ENCODE measurements around the gene CGA. TPM values are rescaled to one million over a fixed set of nuclear protein-coding genes. Genes with fewer than 3 reads are reported as not detected.

CGA gene
- total RNA-seq, 6 experiments from 2014 or later = 0.78 to 1.5 (median 1.1) TPM

DNA sequence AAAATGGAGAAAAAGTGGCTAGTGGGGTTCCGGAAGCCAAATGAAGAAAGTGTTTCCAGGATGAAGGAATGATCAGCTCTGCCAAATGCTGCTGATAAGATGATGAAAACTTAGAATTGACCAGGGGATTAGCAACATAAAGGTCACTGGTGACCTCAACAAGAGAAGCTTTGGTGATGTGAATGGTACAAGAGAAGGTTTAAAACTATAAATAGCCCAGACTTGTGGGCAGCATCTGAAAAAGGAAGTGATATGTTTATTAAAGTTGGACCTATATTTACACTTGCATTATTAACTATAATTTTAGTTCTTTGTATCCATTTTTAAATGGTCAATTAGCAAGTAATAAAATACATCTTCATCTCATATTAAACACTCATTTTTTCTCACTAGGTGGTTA, 45.1 kb downstream of the CGA start:
- no peak for DNase-seq
- Mint-ChIP-seq H3K36me3 (ENCODE audit: low read depth) (no peaks in the 10 kb centered on the region), H3K4me3 (no peak overlapping the region), H3K27me3 (ENCODE audit: insufficient read depth) (peaks cover 4% of the 10 kb centered on the region), H3K9me3 (no peaks in the 10 kb centered on the region), H3K4me1 (ENCODE audit: low read depth) (no peaks in the 10 kb centered on the region), H3K27ac (no peak overlapping the region)
- TF ChIP-seq, protein P1, sequence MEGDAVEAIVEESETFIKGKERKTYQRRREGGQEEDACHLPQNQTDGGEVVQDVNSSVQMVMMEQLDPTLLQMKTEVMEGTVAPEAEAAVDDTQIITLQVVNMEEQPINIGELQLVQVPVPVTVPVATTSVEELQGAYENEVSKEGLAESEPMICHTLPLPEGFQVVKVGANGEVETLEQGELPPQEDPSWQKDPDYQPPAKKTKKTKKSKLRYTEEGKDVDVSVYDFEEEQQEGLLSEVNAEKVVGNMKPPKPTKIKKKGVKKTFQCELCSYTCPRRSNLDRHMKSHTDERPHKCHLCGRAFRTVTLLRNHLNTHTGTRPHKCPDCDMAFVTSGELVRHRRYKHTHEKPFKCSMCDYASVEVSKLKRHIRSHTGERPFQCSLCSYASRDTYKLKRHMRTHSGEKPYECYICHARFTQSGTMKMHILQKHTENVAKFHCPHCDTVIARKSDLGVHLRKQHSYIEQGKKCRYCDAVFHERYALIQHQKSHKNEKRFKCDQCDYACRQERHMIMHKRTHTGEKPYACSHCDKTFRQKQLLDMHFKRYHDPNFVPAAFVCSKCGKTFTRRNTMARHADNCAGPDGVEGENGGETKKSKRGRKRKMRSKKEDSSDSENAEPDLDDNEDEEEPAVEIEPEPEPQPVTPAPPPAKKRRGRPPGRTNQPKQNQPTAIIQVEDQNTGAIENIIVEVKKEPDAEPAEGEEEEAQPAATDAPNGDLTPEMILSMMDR (IDR thresholded peaks at IDR 0.05) = no peak

GRCh38 chr6:87045521-87046075, 49.3 kb downstream of the CGA start:
- Mint-ChIP-seq H3K36me3 (ENCODE audit: low read depth) (no peaks in the 10 kb centered on the region), H3K9me3 (no peaks in the 10 kb centered on the region), H3K4me3 (no peak overlapping the region), H3K27me3 (ENCODE audit: insufficient read depth) (peaks cover 8% of the 10 kb centered on the region), H3K4me1 (ENCODE audit: low read depth) (no peaks in the 10 kb centered on the region), H3K27ac (no peak overlapping the region)
- TF ChIP-seq, protein P1 (IDR thresholded peaks at IDR 0.05) = no peak
- DNase-seq = no peak

DNA sequence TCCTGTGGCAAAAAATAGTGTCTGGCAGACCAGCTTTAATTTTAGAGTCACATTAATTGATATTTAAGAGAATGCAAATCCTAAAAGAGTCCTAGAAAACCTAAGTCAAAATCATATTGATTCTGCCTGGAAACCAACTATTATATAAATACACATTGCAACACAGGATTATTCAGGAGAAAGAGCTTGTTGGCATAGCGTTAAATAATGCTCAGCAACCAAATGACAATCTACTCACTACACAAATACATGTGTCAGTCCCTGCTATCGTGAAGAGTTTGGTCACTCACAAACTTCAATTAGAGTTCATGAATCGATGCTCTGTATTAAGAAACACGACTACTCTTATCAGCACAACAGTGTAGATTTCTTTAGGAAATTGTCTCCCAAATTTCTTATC, 54.2 kb downstream of the CGA start:
- H3K4me1 Mint-ChIP-seq (ENCODE audit: low read depth) = no peaks in the 10 kb centered on the region
- no peak overlapping the region for H3K4me3 Mint-ChIP-seq
- TF ChIP-seq, protein P1 (IDR thresholded peaks at IDR 0.05) = no peak
- no peaks in the 10 kb centered on the region for H3K9me3 Mint-ChIP-seq
- no peaks in the 10 kb centered on the region for H3K36me3 Mint-ChIP-seq (ENCODE audit: low read depth)
- no peak for DNase-seq
- H3K27me3 Mint-ChIP-seq (ENCODE audit: insufficient read depth) = peaks cover 14% of the 10 kb centered on the region
- H3K27ac Mint-ChIP-seq = no peak overlapping the region

Other genes with a start within 250 kb of the CGA start
- gene HTR1E, start 157.6 kb downstream of the CGA start, total RNA-seq (2021; fragmentation: NEBNext Ultra II Directional; extraction: Animal tissue kit (Norgen Biotek cat#: 25700)) = not detected
- 10 to 100 TPM; 18.5 to 22.4 (median 19.0) TPM for gene ZNF292, start 60.5 kb upstream of the CGA start, total RNA-seq (2021; fragmentation: NEBNext Ultra II Directional; extraction: Animal tissue kit (Norgen Biotek cat#: 25700))
- 1 to 10 TPM; 3.3 to 6.2 (median 4.8) TPM for gene SMIM8, start 227.5 kb upstream of the CGA start, total RNA-seq (2021; fragmentation: NEBNext Ultra II Directional; extraction: Animal tissue kit (Norgen Biotek cat#: 25700))
- not detected for gene GJB7, start 234.2 kb upstream of the CGA start, total RNA-seq (2021; fragmentation: NEBNext Ultra II Directional; extraction: Animal tissue kit (Norgen Biotek cat#: 25700))
- under 1 TPM; 0.14 to 0.43 (median 0.40) TPM for gene C6orf163, start 249.7 kb upstream of the CGA start, total RNA-seq (2021; fragmentation: NEBNext Ultra II Directional; extraction: Animal tissue kit (Norgen Biotek cat#: 25700))

Measured in HFFc6 (cell line).